ACC112 (cell line): Measurements from ENCODE around the gene CCDC80.

ENCODE experiments used
- H2AFZ ChIP-seq: fragments of 200-600 bp; sonication (generic); one replicate; pipeline ENCODE4 v1.6.0; 2017; ENCODE audit warnings: antibody characterized with exemption, low read length; ENCODE audit not compliant: unreplicated experiment
- H3K27ac ChIP-seq: fragments of 200-600 bp; sonication (generic); 2 replicates; pipeline ENCODE4 v1.5.1; 2014; ENCODE audit warnings: low read depth, mild to moderate bottlenecking, antibody characterized with exemption, low read length, moderate library complexity
- H3K27me3 ChIP-seq: fragments of 200-600 bp; sonication (generic); 2 replicates; pipeline ENCODE4 v1.6.1; 2014; ENCODE audit warnings: mild to moderate bottlenecking, antibody characterized with exemption, low read length, moderate library complexity, mixed read lengths; ENCODE audit not compliant: insufficient read depth
- H3K36me3 ChIP-seq: fragments of 200-600 bp; sonication (generic); 2 replicates; pipeline ENCODE4 v1.6.1; 2016; ENCODE audit warnings: mild to moderate bottlenecking, antibody characterized with exemption, low read length, moderate library complexity, mixed read lengths; ENCODE audit not compliant: insufficient read depth
- H3K4me1 ChIP-seq: fragments of 200-600 bp; sonication (generic); one replicate; pipeline ENCODE4 v1.6.1; 2016; ENCODE audit warnings: low read length, mixed read lengths; ENCODE audit not compliant: insufficient read depth, unreplicated experiment, control insufficient read depth
- H3K4me3 ChIP-seq: fragments of 200-600 bp; sonication (generic); 2 replicates; pipeline ENCODE4 v1.5.1; 2014; ENCODE audit warnings: mild to moderate bottlenecking, low read depth, low read length
- H3K79me2 ChIP-seq: fragments of 200-600 bp; sonication (generic); one replicate; pipeline ENCODE4 v1.6.0; 2016; ENCODE audit warnings: low read length; ENCODE audit not compliant: control insufficient read depth, unreplicated experiment, insufficient read depth

CCDC80 gene

GRCh38 chr3:112633757-112634156, 7.2 kb downstream of the CCDC80 start:
- Histone ChIP-seq H3K79me2 (peaks cover 93% of the 10 kb centered on the region), H3K27me3 (no peaks in the 10 kb centered on the region), H3K36me3 (peaks cover 15% of the 10 kb centered on the region), H3K4me1 (peaks cover 64% of the 10 kb centered on the region), H3K27ac (peak overlapping the region; percentile 96), H2AFZ (no peak overlapping the region), H3K4me3 (peak overlapping the region; percentile 84)

- peaks cover 70% of the 10 kb centered on the region for H3K4me1 ChIP-seq
- H3K27ac ChIP-seq = peak overlapping the region; percentile 96
- H3K79me2 ChIP-seq = peaks cover 93% of the 10 kb centered on the region
These were observed 7.8 kb downstream of the CCDC80 start for GRCh38 chr3:112633191-112633590.

GRCh38 chr3:112632596-112632995, 8.3 kb downstream of the CCDC80 start:
- peaks cover 74% of the 10 kb centered on the region for H3K4me1 ChIP-seq
- peaks cover 27% of the 10 kb centered on the region for H3K36me3 ChIP-seq
- H3K27ac ChIP-seq = peak overlapping the region; percentile 96

More at GRCh38 chr3:112633191-112633590, 7.8 kb downstream of the CCDC80 start:
- no peak overlapping the region for H2AFZ ChIP-seq
- H3K27me3 ChIP-seq = no peaks in the 10 kb centered on the region
- H3K36me3 ChIP-seq = peaks cover 21% of the 10 kb centered on the region
- peak overlapping the region; percentile 84 for H3K4me3 ChIP-seq

GRCh38 chr3:112631257-112631656, 9.7 kb downstream of the CCDC80 start:
- peaks cover 74% of the 10 kb centered on the region for H3K4me1 ChIP-seq
- H3K79me2 ChIP-seq = peaks cover 92% of the 10 kb centered on the region
- peaks cover 37% of the 10 kb centered on the region for H3K36me3 ChIP-seq
- H2AFZ ChIP-seq = no peak overlapping the region
- peak overlapping the region; percentile 84 for H3K4me3 ChIP-seq
- H3K27me3 ChIP-seq = no peaks in the 10 kb centered on the region
- H3K27ac ChIP-seq = peak overlapping the region; percentile 96

More at GRCh38 chr3:112632596-112632995, 8.3 kb downstream of the CCDC80 start:
- Histone ChIP-seq H3K79me2 (peaks cover 93% of the 10 kb centered on the region), H2AFZ (no peak overlapping the region), H3K4me3 (peak overlapping the region; percentile 84), H3K27me3 (no peaks in the 10 kb centered on the region)

GRCh38 chr3:112629425-112629824, 11.5 kb downstream of the CCDC80 start:
- Histone ChIP-seq H3K27me3 (no peaks in the 10 kb centered on the region), H3K79me2 (peaks cover 88% of the 10 kb centered on the region), H3K4me1 (peaks cover 79% of the 10 kb centered on the region), H2AFZ (no peak overlapping the region), H3K4me3 (peak overlapping the region; percentile 84), H3K27ac (peak overlapping the region; percentile 96), H3K36me3 (peaks cover 50% of the 10 kb centered on the region)

- Histone ChIP-seq H3K36me3 (peaks cover 63% of the 10 kb centered on the region), H3K4me1 (peaks cover 79% of the 10 kb centered on the region), H2AFZ (no peak overlapping the region), H3K79me2 (peaks cover 88% of the 10 kb centered on the region), H3K27ac (peak overlapping the region; percentile 96), H3K27me3 (no peaks in the 10 kb centered on the region), H3K4me3 (no peak overlapping the region; the same call in 1 of the 2 replicates)
These were observed 12.9 kb downstream of the CCDC80 start for GRCh38 chr3:112627919-112628466.

- Histone ChIP-seq H3K4me3 (no peak overlapping the region), H2AFZ (no peak overlapping the region), H3K27me3 (no peaks in the 10 kb centered on the region), H3K36me3 (peaks cover 64% of the 10 kb centered on the region), H3K4me1 (peaks cover 77% of the 10 kb centered on the region), H3K79me2 (peaks cover 85% of the 10 kb centered on the region), H3K27ac (peak overlapping the region; percentile 96; the same call in 1 of the 2 replicates)
These were observed 13.5 kb downstream of the CCDC80 start for GRCh38 chr3:112627419-112627818.

- Histone ChIP-seq H3K36me3 (peaks cover 72% of the 10 kb centered on the region), H2AFZ (no peak overlapping the region), H3K4me3 (peak overlapping the region; percentile 24; the same call in 1 of the 2 replicates), H3K27me3 (no peaks in the 10 kb centered on the region), H3K79me2 (peaks cover 84% of the 10 kb centered on the region), H3K27ac (peak overlapping the region; percentile 38; the same call in 1 of the 2 replicates), H3K4me1 (peaks cover 63% of the 10 kb centered on the region)
These were observed 17.2 kb downstream of the CCDC80 start for GRCh38 chr3:112623717-112624116.

- peak overlapping the region; percentile 24; the same call in 1 of the 2 replicates for H3K4me3 ChIP-seq
- H3K27me3 ChIP-seq = no peaks in the 10 kb centered on the region
- H3K27ac ChIP-seq = peak overlapping the region; percentile 38; the same call in 1 of the 2 replicates
- peaks cover 59% of the 10 kb centered on the region for H3K4me1 ChIP-seq
- no peak overlapping the region for H2AFZ ChIP-seq
- H3K36me3 ChIP-seq = peaks cover 72% of the 10 kb centered on the region
- H3K79me2 ChIP-seq = peaks cover 81% of the 10 kb centered on the region
These were observed 17.7 kb downstream of the CCDC80 start for GRCh38 chr3:112623213-112623612.

GRCh38 chr3:112619295-112619694, 21.6 kb downstream of the CCDC80 start:
- H3K27me3 ChIP-seq = no peaks in the 10 kb centered on the region
- H3K79me2 ChIP-seq = peaks cover 52% of the 10 kb centered on the region
- peaks cover 75% of the 10 kb centered on the region for H3K36me3 ChIP-seq
- peaks cover 38% of the 10 kb centered on the region for H3K4me1 ChIP-seq
- peak overlapping the region; percentile 76 for H3K27ac ChIP-seq
- no peak overlapping the region for H3K4me3 ChIP-seq
- peak overlapping the region; percentile 18 for H2AFZ ChIP-seq

- Histone ChIP-seq H3K27ac (peak overlapping the region; percentile 24; the same call in 1 of the 2 replicates), H3K4me1 (peaks cover 24% of the 10 kb centered on the region), H3K27me3 (no peaks in the 10 kb centered on the region), H2AFZ (no peak overlapping the region), H3K36me3 (peaks cover 79% of the 10 kb centered on the region), H3K79me2 (peaks cover 40% of the 10 kb centered on the region), H3K4me3 (no peak overlapping the region)
These were observed 23.7 kb downstream of the CCDC80 start for GRCh38 chr3:112617285-112617684.
